RWPE2 (cell line): ENCODE measurements around the gene CTNND1.
A peak's percentile ranks its signal among the peaks of the same experiment; 100 is the strongest.

Experiments used
- ATAC-seq: fragments of 200-7000 bp; cut with Tn5 transposase; 3 replicates; pipeline ENCODE4 v1.9.1; 2021; ENCODE audit warnings: low read depth
- DNase-seq: peaks from one replicate; pipeline ENCODE4 v3.0.0-alpha.2; 2020; ENCODE audit warnings: low spot score
- H3K27ac ChIP-seq: fragments of 450-650 bp; 2 replicates; pipeline ENCODE4 v1.5.1; 2017; ENCODE audit warnings: mild to moderate bottlenecking; ENCODE audit not compliant: poor library complexity, severe bottlenecking
- H3K27me3 ChIP-seq: fragments of 250-450 bp; sonication (Bioruptor Pico); 2 replicates; pipeline ENCODE4 v1.5.1; 2021; ENCODE audit warnings: mild to moderate bottlenecking, moderate library complexity; ENCODE audit not compliant: insufficient read depth, poor library complexity, severe bottlenecking
- H3K36me3 ChIP-seq: fragments of 250-450 bp; sonication (Bioruptor Pico); 2 replicates; pipeline ENCODE4 v1.5.1; 2020; ENCODE audit warnings: low read depth, mild to moderate bottlenecking, moderate library complexity
- H3K4me1 ChIP-seq: fragments of 250-450 bp; sonication (Bioruptor Pico); 2 replicates; pipeline ENCODE4 v1.5.1; 2021; ENCODE audit warnings: mild to moderate bottlenecking, moderate library complexity; ENCODE audit not compliant: insufficient read depth, poor library complexity, severe bottlenecking
- H3K4me3 ChIP-seq: fragments of 250-450 bp; sonication (Bioruptor Pico); 2 replicates; pipeline ENCODE4 v1.5.1; 2021; ENCODE audit warnings: mild to moderate bottlenecking, moderate library complexity; ENCODE audit not compliant: severe bottlenecking
- H3K9me3 ChIP-seq: fragments of 250-450 bp; sonication (Bioruptor Pico); 2 replicates; pipeline ENCODE4 v1.5.1; 2021; ENCODE audit warnings: mild to moderate bottlenecking, moderate library complexity; ENCODE audit not compliant: severe bottlenecking
- CTCF ChIP-seq: fragments of 450-650 bp; IDR thresholded peaks from one replicate; pipeline ENCODE4 v1.5.1; 2017; ENCODE audit warnings: mild to moderate bottlenecking, moderate library complexity; ENCODE audit not compliant: poor library complexity, severe bottlenecking

CTNND1 gene

DNA sequence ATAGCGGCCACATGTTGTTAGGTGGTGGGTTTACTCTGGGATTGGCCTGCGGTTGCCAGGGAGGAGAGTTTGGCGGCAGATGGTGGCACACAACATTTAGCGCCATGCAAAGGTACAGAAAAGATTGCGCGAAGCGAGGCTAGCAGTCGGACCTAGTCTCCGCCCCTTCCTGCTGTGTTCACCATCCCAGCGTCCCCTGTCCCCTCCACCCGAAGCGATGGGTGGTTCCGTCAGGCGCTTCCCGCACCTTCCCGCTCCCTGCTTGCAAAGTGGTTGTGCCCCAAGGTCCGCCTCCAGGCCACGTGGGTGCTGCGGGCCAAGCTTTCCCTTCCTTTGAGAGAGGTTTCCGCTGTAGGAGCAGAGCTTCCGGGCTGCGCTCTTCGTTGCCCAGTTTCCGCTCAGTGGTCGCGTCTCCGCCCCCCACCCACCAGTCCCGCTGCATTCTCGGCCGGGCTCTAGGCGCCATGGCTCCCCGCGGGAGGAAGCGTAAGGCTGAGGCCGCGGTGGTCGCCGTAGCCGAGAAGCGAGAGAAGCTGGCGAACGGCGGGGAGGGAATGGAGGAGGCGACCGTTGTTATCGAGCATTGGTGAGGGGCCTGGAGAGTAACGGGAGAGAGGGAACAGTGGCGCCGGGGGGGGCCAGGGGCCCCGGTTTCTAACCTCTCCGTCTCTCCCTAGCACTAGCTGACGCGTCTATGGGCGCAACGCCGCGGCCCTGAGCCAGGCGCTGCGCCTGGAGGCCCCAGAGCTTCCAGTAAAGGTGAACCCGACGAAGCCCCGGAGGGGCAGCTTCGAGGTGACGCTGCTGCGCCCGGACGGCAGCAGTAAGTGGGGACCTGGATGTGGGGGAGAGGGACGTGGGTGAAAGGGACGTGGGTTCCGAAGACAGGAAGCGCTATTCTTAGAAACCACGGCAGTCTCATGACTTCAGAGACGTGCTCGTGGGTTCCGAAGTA is 20.2 kb upstream of the CTNND1 start, which contains the start of gene SELENOH:
TSS of gene SELENOH (plus strand) at position 360 of the 955 bp plus-strand sequence. CDS start at position 465, 105 bp downstream.
- no peaks in the 10 kb centered on the region for H3K9me3 ChIP-seq
- peaks cover 54% of the 10 kb centered on the region for H3K36me3 ChIP-seq
- DNase-seq = peak; percentile 96
- H3K27ac ChIP-seq = peak within 1 kb of the TSS; percentile 73
- no peak for TF ChIP-seq CTCF
- ATAC-seq = peak; percentile 95
- H3K4me1 ChIP-seq = peaks cover 5% of the 10 kb centered on the region
- no peaks in the 10 kb centered on the region for H3K27me3 ChIP-seq
- peak within 1 kb of the TSS; percentile 79 for H3K4me3 ChIP-seq

DNA sequence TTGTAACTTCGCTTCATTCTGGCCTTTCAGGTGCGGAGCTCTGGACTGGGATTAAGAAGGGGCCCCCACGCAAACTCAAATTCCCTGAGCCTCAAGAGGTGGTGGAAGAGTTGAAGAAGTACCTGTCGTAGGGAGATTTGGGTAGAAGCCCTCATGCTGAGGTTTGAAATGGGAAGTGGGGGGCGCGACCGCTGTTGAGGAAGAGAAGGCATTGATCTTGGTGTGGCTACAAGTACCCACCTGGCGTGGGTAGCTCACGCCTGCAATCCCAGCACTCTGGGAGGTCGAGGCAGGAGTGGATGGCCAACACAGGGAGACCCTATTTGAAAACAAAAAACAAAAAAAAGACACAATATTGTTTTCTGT is 19.5 kb upstream of the CTNND1 start:
- ATAC-seq = no peak
- Histone ChIP-seq H3K36me3 (peaks cover 54% of the 10 kb centered on the region), H3K27me3 (no peaks in the 10 kb centered on the region), H3K4me1 (peaks cover 5% of the 10 kb centered on the region), H3K9me3 (no peaks in the 10 kb centered on the region), H3K27ac (peak overlapping the region; percentile 73), H3K4me3 (peak overlapping the region; percentile 79)
- DNase-seq = no peak
- no peak for TF ChIP-seq CTCF

- Histone ChIP-seq H3K4me1 (peaks cover 5% of the 10 kb centered on the region), H3K36me3 (peaks cover 33% of the 10 kb centered on the region), H3K27me3 (no peaks in the 10 kb centered on the region), H3K27ac (no peak overlapping the region), H3K9me3 (no peaks in the 10 kb centered on the region), H3K4me3 (no peak overlapping the region)
- TF ChIP-seq CTCF = no peak
- ATAC-seq = no peak
- no peak for DNase-seq
These were observed 17.2 kb upstream of the CTNND1 start for GRCh38 chr11:57744357-57744756.

GRCh38 chr11:57745206-57745605 is 16.4 kb upstream of the CTNND1 start:
- Histone ChIP-seq H3K36me3 (peaks cover 29% of the 10 kb centered on the region), H3K9me3 (no peaks in the 10 kb centered on the region), H3K27me3 (no peaks in the 10 kb centered on the region), H3K4me1 (peaks cover 5% of the 10 kb centered on the region), H3K27ac (no peak overlapping the region), H3K4me3 (no peak overlapping the region)
- no peak for ATAC-seq
- DNase-seq = no peak
- no peak for TF ChIP-seq CTCF

DNA sequence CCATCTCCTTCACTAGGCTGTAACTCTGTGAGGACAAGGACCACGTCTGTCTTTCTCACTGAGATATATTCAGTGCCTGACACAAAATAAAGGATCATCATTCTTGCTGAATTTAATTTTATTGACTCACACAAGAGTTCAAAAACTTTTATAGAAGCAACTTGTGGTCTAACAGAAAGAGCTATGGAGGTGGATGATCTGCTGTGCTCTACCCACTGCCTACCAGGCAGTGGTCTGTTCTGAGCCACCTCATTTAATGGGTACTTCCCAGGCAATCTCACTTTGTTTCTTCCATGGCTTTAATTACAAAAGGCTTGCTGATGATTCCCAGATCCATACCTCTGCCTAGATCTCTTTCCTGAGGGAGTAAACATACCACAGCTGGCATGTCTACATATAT is 14.7 kb upstream of the CTNND1 start:
- H3K4me1 ChIP-seq = peaks cover 5% of the 10 kb centered on the region
- H3K27me3 ChIP-seq = no peaks in the 10 kb centered on the region
- ATAC-seq = no peak
- H3K27ac ChIP-seq = no peak overlapping the region
- peaks cover 25% of the 10 kb centered on the region for H3K36me3 ChIP-seq
- TF ChIP-seq CTCF = no peak
- no peak for DNase-seq
- no peak overlapping the region for H3K4me3 ChIP-seq
- H3K9me3 ChIP-seq = no peaks in the 10 kb centered on the region
